Pancreas (tissue), 10 donors: Measurements from ENCODE around the gene POR. TPM values are rescaled to one million over a fixed set of nuclear protein-coding genes. Genes with fewer than 3 reads are reported as not detected.

Experiments
- ATAC-seq, 4 donors: fragments of 200-7000 bp; cut with Tn5 transposase; one replicate each; pipeline versions ENCODE4 v1.8.0 to v1.9.1; 2020; ENCODE audit warnings: mild to moderate bottlenecking in 4 of 4, moderate library complexity in 4 of 4
- DNase-seq, 6 donors: peaks; one replicate each; pipeline ENCODE4 v3.0.0-alpha.2; 2020
- FAIRE-seq: peaks from 2 replicates; lab custom pipeline; 2012; peaks lifted over from hg19 to GRCh38; lab: Jason Lieb, UNC
- H3K27ac ChIP-seq, 4 donors: fragments of 200-600 bp; sonication (generic); 1 replicate in 3 of 4; 2 replicates in 1 of 4; pipeline versions ENCODE4 v1.5.0 to v1.8.0; 2020
- H3K27me3 ChIP-seq, 4 donors: fragments of 200-600 bp; one replicate each; pipeline ENCODE4 v1.8.0; 2021
- H3K36me3 ChIP-seq, 3 donors: fragments of 200-600 bp; sonication (generic) in 1 of 3; one replicate each; pipeline versions ENCODE4 v1.5.0 to v1.8.0; 2020 to 2021
- H3K4me1 ChIP-seq, 3 donors: fragments of 200-600 bp; one replicate each; pipeline ENCODE4 v1.8.0; 2021
- H3K4me3 ChIP-seq, 4 donors: fragments of 200-600 bp; sonication (generic) in 2 of 4; one replicate each; pipeline versions ENCODE4 v1.5.0 to v1.8.0; 2020 to 2021
- H3K9me3 ChIP-seq, 4 donors: fragments of 200-600 bp; one replicate each; pipeline ENCODE4 v1.8.0; 2021
- WGBS, 2 donors: extraction: QIAGEN DNeasy Blood & Tissue Kit; methylation state at CpG; one replicate each; pipeline ENCODE4 v1.1.7; 2013; 5-methylcytosine and 5-hydroxymethylcytosine counted together
- intact Hi-C, 3 donors: fragments of 100-400 bp; cut with DNase I; formaldehyde crosslinking; loops; one replicate each; pipeline versions ENCODE4 v1.11.1 to v1.14.2; 2022
- polyA plus RNA-seq, 2 donors: library from polyadenylated mRNA; stranded (reverse); fragments of 200-250 nt; gene quantifications; one replicate each; pipeline ENCODE4 v1.2.3, GENCODE V29; 2013
- total RNA-seq, 6 donors: library from RNA; stranded (reverse); fragmentation: NEBNext Ultra II Directional in 4 of 6; extraction: Animal tissue kit (Norgen Biotek cat#: 25700) in 4 of 6; gene quantifications; one replicate each; pipeline versions ENCODE4 v1.2.1 to v1.2.4, GENCODE V29; 2021 to 2023
- TF ChIP-seq, protein P1 (sequence below), 4 donors: fragments of 200-600 bp; sonication (generic) in 3 of 4; IDR thresholded peaks; one replicate each; pipeline versions ENCODE4 v1.5.0 to v1.8.0; 2021; ENCODE audit warnings: antibody characterized with exemption in 4 of 4
- donor health status: healthy with polysubstance abuse.
- donor health status: DM: no; HTN: no; CAD: no; lungs with moderate emphysema.
- donor health status: DM: no; HTN: no; CAD: no.
- donor health status: control.
- donor health status: control.
- donor health status: Bipolar disorder and iron deficiency.
- donor health status: DM: yes; HTN: yes; CAD: no.
- donor health status: DM: no; HTN: no; CAD: no.
- donor health status: DM: no; HTN: no; CAD: no.
- donor health status: DM: yes; HTN: yes; CAD: no.

Gene POR
- total and polyA plus RNA-seq, 8 donors: 29.7 to 99.0 (median 43.6) TPM

GRCh38 chr7:75916685-75917634 lies 2.0 kb downstream of the POR start:
- FAIRE-seq (no peak), ATAC-seq (no peak), DNase-seq (no peak)
- Histone ChIP-seq H3K36me3 (no peaks in the 10 kb centered on the region), H3K4me3 (peak overlapping the region in 2 of 4 donors; percentile 99), H3K27ac (no peak overlapping the region), H3K9me3 (no peaks in the 10 kb centered on the region), H3K4me1 (peaks cover 0 to 5% (median 0%) of the 10 kb centered on the region in 3 donors), H3K27me3 (no peaks in the 10 kb centered on the region)
- intact Hi-C loops: no loop called here
- TF ChIP-seq, protein P1, sequence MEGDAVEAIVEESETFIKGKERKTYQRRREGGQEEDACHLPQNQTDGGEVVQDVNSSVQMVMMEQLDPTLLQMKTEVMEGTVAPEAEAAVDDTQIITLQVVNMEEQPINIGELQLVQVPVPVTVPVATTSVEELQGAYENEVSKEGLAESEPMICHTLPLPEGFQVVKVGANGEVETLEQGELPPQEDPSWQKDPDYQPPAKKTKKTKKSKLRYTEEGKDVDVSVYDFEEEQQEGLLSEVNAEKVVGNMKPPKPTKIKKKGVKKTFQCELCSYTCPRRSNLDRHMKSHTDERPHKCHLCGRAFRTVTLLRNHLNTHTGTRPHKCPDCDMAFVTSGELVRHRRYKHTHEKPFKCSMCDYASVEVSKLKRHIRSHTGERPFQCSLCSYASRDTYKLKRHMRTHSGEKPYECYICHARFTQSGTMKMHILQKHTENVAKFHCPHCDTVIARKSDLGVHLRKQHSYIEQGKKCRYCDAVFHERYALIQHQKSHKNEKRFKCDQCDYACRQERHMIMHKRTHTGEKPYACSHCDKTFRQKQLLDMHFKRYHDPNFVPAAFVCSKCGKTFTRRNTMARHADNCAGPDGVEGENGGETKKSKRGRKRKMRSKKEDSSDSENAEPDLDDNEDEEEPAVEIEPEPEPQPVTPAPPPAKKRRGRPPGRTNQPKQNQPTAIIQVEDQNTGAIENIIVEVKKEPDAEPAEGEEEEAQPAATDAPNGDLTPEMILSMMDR (IDR thresholded peaks at IDR 0.05): no peak
- WGBS, 2 donors: 75 to 77% methylated on average over 11 of the region's 11 CpGs

DNA sequence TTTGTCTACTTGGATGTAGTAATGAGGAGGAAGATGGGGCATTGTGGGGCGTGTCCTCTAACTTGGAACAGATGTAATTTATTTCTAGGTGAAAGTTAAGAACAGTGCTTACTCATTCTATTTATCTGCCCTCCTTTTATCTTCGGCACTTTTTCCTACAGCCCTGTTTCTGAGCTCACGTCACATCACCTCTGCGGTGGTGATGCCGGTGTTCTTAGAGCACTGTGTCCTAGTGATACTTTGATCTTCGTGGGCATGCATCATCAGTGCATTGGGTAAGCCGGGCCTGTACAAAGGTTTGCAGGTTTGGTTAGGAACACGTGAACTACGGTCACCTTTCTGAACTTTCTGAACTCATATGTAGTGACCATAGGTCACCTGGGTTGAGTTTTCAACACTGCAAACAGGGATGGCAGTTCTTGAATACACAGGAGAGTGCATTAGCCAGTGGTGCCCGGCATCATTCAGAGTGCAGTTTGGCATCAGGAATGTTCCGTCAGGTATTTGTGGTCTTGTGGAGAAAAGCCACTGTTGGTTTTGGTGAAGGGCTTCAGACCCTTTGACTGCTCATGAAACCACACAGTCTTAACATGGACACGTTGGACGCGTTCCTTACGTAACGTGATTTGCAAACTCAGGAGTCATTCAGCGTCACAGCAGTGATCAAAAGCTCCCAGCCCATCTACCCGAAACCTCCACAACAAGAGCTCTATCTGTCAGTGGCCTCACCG lies 5.6 kb downstream of the POR start:
- no peaks in the 10 kb centered on the region for H3K9me3 ChIP-seq
- 88 to 92% methylated on average over 19 of the region's 19 CpGs for WGBS, 2 donors
- DNase-seq (no peak), ATAC-seq (no peak), FAIRE-seq (no peak)
- H3K4me3 ChIP-seq: no peak overlapping the region
- no peaks in the 10 kb centered on the region for H3K27me3 ChIP-seq
- no peak overlapping the region for H3K27ac ChIP-seq
- H3K4me1 ChIP-seq: peaks cover 0 to 5% (median 0%) of the 10 kb centered on the region in 3 donors
- intact Hi-C loops: no loop called here
- H3K36me3 ChIP-seq: no peaks in the 10 kb centered on the region
- TF ChIP-seq, protein P1 (IDR thresholded peaks at IDR 0.05): no peak

DNA sequence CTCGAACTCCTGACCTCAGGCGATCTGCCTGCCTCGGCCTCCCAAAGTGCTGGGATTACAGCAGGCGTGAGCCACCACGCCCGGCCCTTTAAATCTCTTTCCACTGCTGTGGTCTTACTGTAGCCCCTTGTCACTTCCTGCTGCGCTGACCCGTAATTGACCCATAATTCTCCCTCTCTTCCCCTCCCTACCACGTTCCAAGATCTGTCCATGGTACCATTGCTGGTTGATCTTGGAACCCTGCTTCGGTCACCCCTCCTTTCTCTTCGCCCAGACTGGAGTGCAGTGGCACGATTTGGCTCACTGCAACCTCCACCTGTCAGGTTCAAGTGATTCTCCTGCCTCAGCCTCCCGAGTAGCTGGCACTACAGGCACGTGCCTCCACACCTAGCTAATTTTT lies 6.5 kb downstream of the POR start:
- Histone ChIP-seq H3K4me3 (no peak overlapping the region), H3K27me3 (no peaks in the 10 kb centered on the region), H3K4me1 (no peaks in the 10 kb centered on the region), H3K9me3 (no peaks in the 10 kb centered on the region), H3K36me3 (no peaks in the 10 kb centered on the region), H3K27ac (no peak overlapping the region)
- no peak for DNase-seq
- TF ChIP-seq, protein P1 (IDR thresholded peaks at IDR 0.05): no peak
- intact Hi-C loops: no loop called here
- ATAC-seq: no peak
- FAIRE-seq: no peak
- WGBS, 2 donors: 88% methylated on average over 14 of the region's 14 CpGs

DNA sequence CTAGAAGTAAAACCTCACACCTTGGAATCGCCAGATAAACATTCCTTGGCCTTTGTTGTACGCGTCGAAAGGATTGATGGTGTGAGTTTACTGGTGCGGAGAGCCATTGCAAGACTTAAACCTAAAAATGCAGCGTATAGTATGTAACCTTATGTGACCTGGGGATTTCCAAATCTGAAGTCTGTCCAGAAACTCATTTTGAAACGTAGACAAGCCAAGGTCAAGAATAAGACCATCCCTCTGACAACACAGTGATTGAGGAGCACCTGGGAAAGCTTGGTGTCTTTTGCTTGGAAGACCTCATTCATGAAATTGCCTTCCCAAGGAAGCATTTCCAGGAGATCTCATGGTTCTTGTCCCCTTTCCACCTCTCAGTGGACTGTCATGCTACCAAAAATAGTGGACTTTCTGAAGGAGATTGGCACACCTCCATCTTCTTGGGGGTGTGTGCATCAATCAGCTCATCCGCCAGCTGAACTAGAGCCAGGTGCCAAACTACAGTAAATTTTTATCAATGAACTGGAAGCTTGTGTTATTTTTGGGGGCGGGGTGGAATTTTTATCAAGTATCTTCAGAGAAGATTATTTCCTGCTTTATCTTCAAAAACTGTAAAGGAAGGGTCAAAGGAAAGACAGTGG lies 8.1 kb downstream of the POR start:
- Histone ChIP-seq H3K4me1 (no peaks in the 10 kb centered on the region), H3K27me3 (no peaks in the 10 kb centered on the region), H3K27ac (no peak overlapping the region), H3K9me3 (no peaks in the 10 kb centered on the region), H3K4me3 (no peak overlapping the region), H3K36me3 (no peaks in the 10 kb centered on the region)
- ATAC-seq (no peak), FAIRE-seq (no peak), DNase-seq (peak in 1 of 6 donors; percentile 2)
- WGBS, 2 donors: 82% methylated on average over 9 of the region's 9 CpGs
- intact Hi-C loops: no loop called here
- TF ChIP-seq, protein P1 (IDR thresholded peaks at IDR 0.05): no peak
